GM21390 (cell line): Measurements from ENCODE around the gene CPLX1.

Source experiments
- ATAC-seq: cut with Tn5 transposase; IDR thresholded peaks from one replicate; pipeline ENCODE4 v1.9.1; 2021; ENCODE audit not compliant: unreplicated experiment

CPLX1 gene

GRCh38 chr4:856225-856901, 30.4 kb upstream of the CPLX1 start:
- no peak for ATAC-seq

DNA sequence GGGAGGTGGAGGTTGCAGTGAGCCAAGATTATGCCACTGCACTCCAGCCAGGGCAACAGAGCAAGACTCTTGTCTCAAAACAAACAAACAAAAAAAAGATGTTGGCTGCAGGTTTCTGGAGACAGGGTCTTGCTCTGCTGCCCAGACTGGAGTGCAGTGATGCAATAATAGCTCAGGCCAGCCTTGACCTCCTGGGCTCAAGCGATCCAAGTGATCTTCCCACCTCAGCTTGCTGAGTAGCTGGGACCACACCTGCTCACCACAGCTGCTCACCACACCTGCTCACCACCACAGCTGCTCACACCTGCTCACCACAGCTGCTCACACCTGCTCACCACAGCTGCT, 29.9 kb upstream of the CPLX1 start:
- no peak for ATAC-seq

DNA sequence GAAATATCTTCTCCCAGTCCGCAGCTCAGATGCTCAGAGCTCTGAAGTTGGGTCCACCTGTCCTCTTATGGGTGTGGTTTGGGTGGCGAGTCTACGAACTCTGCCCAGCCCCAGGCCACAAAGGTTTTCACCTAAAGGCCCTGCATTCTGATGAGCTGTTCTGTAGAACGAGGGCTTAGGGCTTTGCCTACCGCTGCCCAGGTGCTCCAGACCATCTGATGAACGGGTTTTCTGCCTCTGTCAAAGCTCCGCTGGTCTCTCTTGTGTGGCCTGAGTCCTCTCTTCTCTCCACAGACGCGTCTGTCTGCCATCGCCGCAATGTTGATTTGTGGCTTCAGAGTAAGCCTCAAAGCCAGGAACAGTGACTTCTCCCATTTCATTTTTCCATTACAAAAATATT, 28.4 kb upstream of the CPLX1 start:
- no peak for ATAC-seq

DNA sequence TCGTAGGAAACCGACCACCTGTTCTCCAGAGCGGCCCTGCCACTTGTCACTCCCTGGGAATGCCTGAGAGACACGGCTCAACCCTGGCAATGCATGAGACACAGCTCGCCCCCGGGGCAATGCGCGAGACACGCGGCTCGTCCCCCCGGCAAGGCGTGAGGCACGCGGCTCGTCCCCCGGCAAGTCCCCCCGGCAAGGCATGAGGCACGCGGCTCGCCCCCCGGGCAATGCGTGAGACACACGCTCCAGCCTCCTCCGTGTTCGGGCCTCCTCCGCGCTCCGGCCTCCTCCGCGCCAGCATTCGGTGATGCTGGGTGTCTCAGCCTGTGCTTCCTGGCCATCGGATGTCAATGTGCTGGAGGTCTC, 27.5 kb upstream of the CPLX1 start:
- ATAC-seq, result no peak

GRCh38 chr4:851701-852430, 25.9 kb upstream of the CPLX1 start:
- no peak for ATAC-seq

DNA sequence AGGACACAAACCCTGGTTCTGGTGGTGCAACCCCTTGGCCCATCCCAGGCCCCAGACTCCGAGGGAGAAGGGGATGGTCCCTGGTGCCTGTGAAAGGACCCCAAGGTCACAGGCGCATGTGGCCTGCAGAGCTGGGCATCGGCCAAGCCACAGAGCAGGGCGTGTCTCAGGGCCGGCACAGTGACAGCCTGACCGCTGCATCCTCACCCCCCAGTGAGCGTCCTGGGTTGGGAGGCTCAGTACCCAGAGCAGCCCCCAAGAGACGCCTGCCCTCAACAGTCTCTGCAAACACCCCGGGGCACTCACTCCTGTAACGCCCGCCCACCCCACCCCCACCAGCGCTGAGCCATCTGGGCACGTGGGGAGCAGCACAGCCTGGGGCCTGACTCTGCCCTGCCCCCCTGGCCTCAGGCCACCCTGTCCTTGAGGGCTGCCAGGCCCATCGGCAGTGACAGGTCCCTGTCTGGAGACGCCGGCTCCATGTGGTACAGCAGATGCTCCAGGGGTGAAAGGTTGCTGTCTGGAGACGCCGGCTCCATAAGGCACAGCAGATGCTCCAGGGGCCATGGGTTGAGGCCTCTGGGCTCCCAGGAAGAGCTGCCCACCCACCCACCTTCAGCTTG, 24.5 kb upstream of the CPLX1 start:
- ATAC-seq, result no peak

DNA sequence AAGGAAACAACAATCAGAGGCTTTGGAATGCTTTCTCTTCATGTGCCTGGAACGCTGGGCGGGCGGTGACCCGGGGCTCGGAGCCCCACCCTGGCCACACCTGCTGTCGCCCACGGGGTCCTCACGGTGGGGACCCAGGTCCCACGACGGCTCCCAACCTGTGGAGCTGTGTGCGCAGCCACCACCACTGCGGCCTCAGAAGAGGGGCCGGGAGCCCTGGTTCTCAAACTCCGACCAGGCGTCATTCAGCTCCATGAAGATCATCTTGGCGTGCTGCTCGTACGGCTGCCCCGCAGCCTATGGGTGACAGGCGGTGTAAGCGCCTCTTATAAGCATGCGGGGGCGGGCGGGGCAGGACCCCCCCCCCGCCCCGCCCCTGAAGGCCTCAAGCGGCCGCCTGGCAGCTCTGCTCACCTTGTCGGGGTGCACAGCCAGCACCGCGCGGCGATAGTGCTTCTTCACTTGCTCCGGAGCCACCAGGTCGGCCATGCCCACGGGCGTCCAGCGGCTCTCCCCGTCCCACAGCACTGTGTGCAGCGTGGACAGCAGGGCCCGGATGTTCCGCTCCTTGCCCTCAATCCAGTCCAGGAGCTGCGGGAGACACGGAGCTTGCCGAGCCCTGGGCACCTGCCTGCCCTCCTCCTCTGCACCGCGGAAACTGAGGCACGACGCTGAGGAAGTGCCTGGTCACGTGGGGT, 23.7 kb upstream of the CPLX1 start:
- ATAC-seq, result no peak

GRCh38 chr4:848803-849477, 23.0 kb upstream of the CPLX1 start:
- ATAC-seq, result no peak

GRCh38 chr4:848307-848691, 22.4 kb upstream of the CPLX1 start:
- no peak for ATAC-seq

DNA sequence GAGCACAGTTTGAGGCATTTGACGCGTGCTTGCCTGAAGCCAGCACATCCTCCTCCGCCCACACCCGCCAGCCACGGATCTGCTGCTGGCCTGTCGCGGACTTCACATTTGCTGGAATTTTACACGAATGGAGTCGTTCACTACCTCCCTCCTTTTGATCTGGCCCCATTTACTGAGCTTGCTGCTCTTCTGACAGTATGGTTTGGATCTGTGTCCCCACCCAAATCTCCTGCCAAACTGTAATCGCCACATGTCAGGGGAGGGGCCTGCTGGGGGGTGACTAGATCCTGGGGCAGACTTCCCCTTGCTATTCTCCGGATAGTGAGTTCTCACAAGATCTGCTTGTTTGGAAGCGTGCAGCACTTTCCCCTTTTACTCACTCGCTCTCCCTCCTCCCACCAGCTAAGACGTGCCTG, 19.9 kb upstream of the CPLX1 start:
- ATAC-seq, result no peak

DNA sequence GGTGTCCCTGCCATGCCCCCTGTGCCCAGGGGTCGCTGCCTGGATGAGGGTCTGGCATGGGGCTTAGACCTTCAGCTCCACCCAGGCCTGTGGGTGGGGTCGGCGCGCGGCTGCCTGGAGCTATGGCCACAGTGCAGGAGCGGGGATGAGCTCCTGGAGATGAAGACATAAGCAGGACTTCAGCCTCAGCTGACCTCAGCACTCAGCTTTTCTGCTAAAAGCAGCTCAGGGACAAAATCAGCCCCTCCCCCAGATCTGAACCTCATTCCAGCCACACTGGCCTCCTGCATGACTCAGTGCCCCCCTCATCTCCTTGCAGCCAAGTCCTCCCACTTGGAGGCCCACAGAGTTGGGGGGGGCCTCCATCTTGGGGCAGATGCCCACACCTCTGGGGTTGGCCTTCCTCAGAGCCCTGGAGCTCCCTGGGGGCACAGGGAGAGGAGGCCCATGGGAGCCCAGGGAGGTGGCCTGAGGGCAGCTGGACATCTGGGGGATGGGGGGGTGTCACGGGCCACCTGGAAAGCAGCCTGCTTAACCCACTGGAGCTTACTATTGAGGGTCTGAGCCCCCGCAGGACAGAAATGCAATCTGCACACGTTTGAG, 19.4 kb upstream of the CPLX1 start:
- ATAC-seq, result no peak

- no peak for ATAC-seq
Observed at GRCh38 chr4:844752-845232, 18.9 kb upstream of the CPLX1 start.

GRCh38 chr4:839675-840443, 13.9 kb upstream of the CPLX1 start:
- ATAC-seq, result no peak

DNA sequence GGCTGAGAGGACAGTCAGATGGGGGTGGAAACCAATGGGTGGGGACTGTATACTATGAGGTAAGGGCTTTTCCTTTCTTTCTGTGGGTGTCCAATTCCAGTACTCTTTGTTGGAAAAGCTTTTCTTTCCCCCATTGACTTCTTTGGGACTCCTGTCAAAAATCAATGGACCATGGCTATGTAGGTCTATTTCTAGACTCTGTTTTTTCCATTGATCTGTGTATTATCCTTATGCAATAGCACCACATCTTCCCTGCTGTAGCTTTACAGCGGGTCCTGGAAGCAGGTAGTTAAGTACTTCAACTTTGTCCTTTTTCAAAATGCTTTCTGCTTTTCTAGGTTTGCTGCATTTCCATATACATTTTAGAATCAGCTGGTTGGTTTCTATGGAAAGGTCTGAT, 11.8 kb upstream of the CPLX1 start:
- ATAC-seq, result no peak

DNA sequence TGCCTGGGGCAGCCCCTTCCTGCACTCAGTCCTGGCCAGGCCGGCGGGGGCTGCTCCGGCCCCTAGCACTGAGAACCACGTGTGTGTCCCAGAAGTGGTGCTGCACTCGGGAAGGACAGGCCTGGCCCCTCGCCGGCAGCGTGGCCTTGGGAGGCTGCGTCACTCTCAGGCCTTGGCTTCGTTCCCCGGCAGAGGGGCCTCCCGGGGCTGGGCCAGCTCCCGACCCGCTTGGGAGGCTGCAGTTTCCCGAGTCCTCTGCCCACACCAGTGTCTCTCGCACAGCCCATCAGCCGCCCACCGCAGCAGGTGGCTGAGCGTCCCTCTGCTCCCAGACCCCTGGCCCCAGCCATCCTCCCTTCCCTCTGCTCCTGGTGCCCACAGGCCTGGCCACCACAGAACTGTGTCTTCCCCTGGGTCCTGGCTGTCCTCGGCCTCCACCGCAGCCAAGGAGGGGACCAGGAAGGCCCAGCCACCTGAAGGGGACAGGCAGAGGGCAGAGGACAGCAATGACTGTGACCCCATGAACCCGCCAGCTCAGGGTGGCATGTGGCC, 10.9 kb upstream of the CPLX1 start:
- ATAC-seq, result no peak

- ATAC-seq, result no peak
Observed at GRCh38 chr4:836003-836511, 10.1 kb upstream of the CPLX1 start.

- ATAC-seq, result no peak
Observed at GRCh38 chr4:835148-836002, 9.4 kb upstream of the CPLX1 start.

- ATAC-seq, result no peak
Observed at GRCh38 chr4:834368-835147, 8.6 kb upstream of the CPLX1 start.
